ENCODE results near the gene ZNF778.

The ZNF778 gene

GRCh38 chr16:89279666-89280481 lies 62.4 kb downstream of the ZNF778 start:
- H3K36me3 ChIP-seq (ENCODE audit: insufficient read depth, low read length) = peaks cover 23% of the 10 kb centered on the region

GRCh38 chr16:89280546-89281188 lies 63.2 kb downstream of the ZNF778 start:
- H3K36me3 ChIP-seq (ENCODE audit: insufficient read depth, low read length) = peaks cover 30% of the 10 kb centered on the region
- no peaks in the 10 kb centered on the region for H3K4me1 ChIP-seq (ENCODE audit: insufficient read depth, low read length)
- H3K9ac ChIP-seq (ENCODE audit: low read length) = no peak overlapping the region

More at GRCh38 chr16:89279666-89280481, 62.4 kb downstream of the ZNF778 start:
- H3K9me3 ChIP-seq (ENCODE audit: low read length) = no peaks in the 10 kb centered on the region
- no peak overlapping the region for H3K4me3 ChIP-seq (ENCODE audit: low read depth in 1 of 2, low read length in 2 of 2)
- H3K27ac ChIP-seq (ENCODE audit: low read depth, low read length) = no peak overlapping the region
- H3K4me1 ChIP-seq (ENCODE audit: insufficient read depth, low read length) = no peaks in the 10 kb centered on the region
- H3K27me3 ChIP-seq (ENCODE audit: control insufficient read depth in 1 of 2, insufficient read depth in 2 of 2, low read length in 2 of 2) = no peaks in the 10 kb centered on the region
- no peak overlapping the region for H3K9ac ChIP-seq (ENCODE audit: low read length)

GRCh38 chr16:89281189-89281577 lies 63.7 kb downstream of the ZNF778 start:
- Histone ChIP-seq H3K27me3 (ENCODE audit: control insufficient read depth in 1 of 2, insufficient read depth in 2 of 2, low read length in 2 of 2) (no peaks in the 10 kb centered on the region), H3K36me3 (ENCODE audit: insufficient read depth, low read length) (peaks cover 30% of the 10 kb centered on the region), H3K4me3 (ENCODE audit: low read depth in 1 of 2, low read length in 2 of 2) (no peak overlapping the region), H3K4me1 (ENCODE audit: insufficient read depth, low read length) (no peaks in the 10 kb centered on the region), H3K9ac (ENCODE audit: low read length) (no peak overlapping the region), H3K27ac (ENCODE audit: low read depth, low read length) (no peak overlapping the region), H3K9me3 (ENCODE audit: low read length) (no peaks in the 10 kb centered on the region)

More at GRCh38 chr16:89280546-89281188, 63.2 kb downstream of the ZNF778 start:
- no peak overlapping the region for H3K4me3 ChIP-seq (ENCODE audit: low read depth in 1 of 2, low read length in 2 of 2)
- no peaks in the 10 kb centered on the region for H3K9me3 ChIP-seq (ENCODE audit: low read length)
- H3K27me3 ChIP-seq (ENCODE audit: control insufficient read depth in 1 of 2, insufficient read depth in 2 of 2, low read length in 2 of 2) = no peaks in the 10 kb centered on the region
- no peak overlapping the region for H3K27ac ChIP-seq (ENCODE audit: low read depth, low read length)

GRCh38 chr16:89281829-89282228 lies 64.3 kb downstream of the ZNF778 start:
- H3K9ac ChIP-seq (ENCODE audit: low read length) = no peak overlapping the region
- no peak overlapping the region for H3K27ac ChIP-seq (ENCODE audit: low read depth, low read length)
- no peak overlapping the region for H3K4me3 ChIP-seq (ENCODE audit: low read depth in 1 of 2, low read length in 2 of 2)
- H3K36me3 ChIP-seq (ENCODE audit: insufficient read depth, low read length) = peaks cover 31% of the 10 kb centered on the region
- no peaks in the 10 kb centered on the region for H3K9me3 ChIP-seq (ENCODE audit: low read length)
- H3K27me3 ChIP-seq (ENCODE audit: control insufficient read depth in 1 of 2, insufficient read depth in 2 of 2, low read length in 2 of 2) = no peaks in the 10 kb centered on the region
- H3K4me1 ChIP-seq (ENCODE audit: insufficient read depth, low read length) = no peaks in the 10 kb centered on the region

GRCh38 chr16:89282523-89282922 lies 65.0 kb downstream of the ZNF778 start:
- peaks cover 30% of the 10 kb centered on the region for H3K36me3 ChIP-seq (ENCODE audit: insufficient read depth, low read length)

GRCh38 chr16:89283449-89283848 lies 65.9 kb downstream of the ZNF778 start:
- Histone ChIP-seq H3K27ac (ENCODE audit: low read depth, low read length) (no peak overlapping the region), H3K4me3 (ENCODE audit: low read depth in 1 of 2, low read length in 2 of 2) (no peak overlapping the region), H3K4me1 (ENCODE audit: insufficient read depth, low read length) (no peaks in the 10 kb centered on the region), H3K9me3 (ENCODE audit: low read length) (no peaks in the 10 kb centered on the region), H3K36me3 (ENCODE audit: insufficient read depth, low read length) (peaks cover 31% of the 10 kb centered on the region), H3K9ac (ENCODE audit: low read length) (no peak overlapping the region), H3K27me3 (ENCODE audit: control insufficient read depth in 1 of 2, insufficient read depth in 2 of 2, low read length in 2 of 2) (no peaks in the 10 kb centered on the region)

More at GRCh38 chr16:89282523-89282922, 65.0 kb downstream of the ZNF778 start:
- H3K27me3 ChIP-seq (ENCODE audit: control insufficient read depth in 1 of 2, insufficient read depth in 2 of 2, low read length in 2 of 2) = no peaks in the 10 kb centered on the region
- no peak overlapping the region for H3K4me3 ChIP-seq (ENCODE audit: low read depth in 1 of 2, low read length in 2 of 2)
- H3K9ac ChIP-seq (ENCODE audit: low read length) = no peak overlapping the region
- no peaks in the 10 kb centered on the region for H3K9me3 ChIP-seq (ENCODE audit: low read length)
- no peak overlapping the region for H3K27ac ChIP-seq (ENCODE audit: low read depth, low read length)
- H3K4me1 ChIP-seq (ENCODE audit: insufficient read depth, low read length) = no peaks in the 10 kb centered on the region

- Histone ChIP-seq H3K4me1 (ENCODE audit: insufficient read depth, low read length) (no peaks in the 10 kb centered on the region), H3K9me3 (ENCODE audit: low read length) (no peaks in the 10 kb centered on the region), H3K4me3 (ENCODE audit: low read depth in 1 of 2, low read length in 2 of 2) (no peak overlapping the region), H3K27ac (ENCODE audit: low read depth, low read length) (no peak overlapping the region), H3K36me3 (ENCODE audit: insufficient read depth, low read length) (peaks cover 35% of the 10 kb centered on the region), H3K9ac (ENCODE audit: low read length) (no peak overlapping the region), H3K27me3 (ENCODE audit: control insufficient read depth in 1 of 2, insufficient read depth in 2 of 2, low read length in 2 of 2) (no peaks in the 10 kb centered on the region)
Observed at GRCh38 chr16:89285381-89285780, 67.9 kb downstream of the ZNF778 start.

- no peaks in the 10 kb centered on the region for H3K27me3 ChIP-seq (ENCODE audit: control insufficient read depth in 1 of 2, insufficient read depth in 2 of 2, low read length in 2 of 2)
- no peak overlapping the region for H3K9ac ChIP-seq (ENCODE audit: low read length)
- H3K36me3 ChIP-seq (ENCODE audit: insufficient read depth, low read length) = peaks cover 35% of the 10 kb centered on the region
- no peak overlapping the region for H3K27ac ChIP-seq (ENCODE audit: low read depth, low read length)
- no peaks in the 10 kb centered on the region for H3K9me3 ChIP-seq (ENCODE audit: low read length)
- no peak overlapping the region for H3K4me3 ChIP-seq (ENCODE audit: low read depth in 1 of 2, low read length in 2 of 2)
- H3K4me1 ChIP-seq (ENCODE audit: insufficient read depth, low read length) = no peaks in the 10 kb centered on the region
Observed at GRCh38 chr16:89286096-89286495, 68.6 kb downstream of the ZNF778 start.

All from muscle layer of colon (tissue), 2 donors.